Natural killer cell (primary cell): ENCODE measurements around the gene MYL1. TPM values are rescaled to one million over a fixed set of nuclear protein-coding genes. Genes with fewer than 3 reads are reported as not detected.

Experiments
- ATAC-seq, 3 donors: fragments of 150-1000 bp in 2 of 3; fragments of 200-7000 bp in 1 of 3; cut with Tn5 transposase; 1 replicate in 1 of 3; 2 replicates in 2 of 3; pipeline ENCODE4 v1.10.0; 2021; ENCODE audit warnings: mild to moderate bottlenecking in 2 of 3, moderate library complexity in 2 of 3
- DNase-seq, 2 donors: peaks; one replicate each; pipeline versions ENCODE4 v3.0.0 to v3.0.0-alpha.2; 2013 to 2021; ENCODE audit warnings: mixed read lengths in 1 of 2
- H3K27ac ChIP-seq: one replicate; pipeline ENCODE4 v1.5.1; 2013; ENCODE audit warnings: mild to moderate bottlenecking, low read length
- H3K27me3 ChIP-seq: one replicate; pipeline ENCODE4 v1.6.1; 2013; ENCODE audit warnings: low read length; ENCODE audit not compliant: control insufficient read depth, insufficient read depth
- H3K36me3 ChIP-seq: one replicate; pipeline ENCODE4 v1.6.1; 2013; ENCODE audit warnings: low read length; ENCODE audit not compliant: control insufficient read depth, insufficient read depth
- H3K4me1 ChIP-seq: one replicate; pipeline ENCODE4 v1.6.1; 2013; ENCODE audit warnings: low read length; ENCODE audit not compliant: control insufficient read depth, insufficient read depth
- H3K4me3 ChIP-seq: one replicate; pipeline ENCODE4 v1.5.1; 2013; ENCODE audit warnings: low read length
- H3K9me3 ChIP-seq: one replicate; pipeline ENCODE4 v1.6.1; 2013; ENCODE audit warnings: low read length; ENCODE audit not compliant: control insufficient read depth, insufficient read depth
- H3K27ac Mint-ChIP-seq, 2 donors: one replicate each; pipeline ENCODE4 v1.8.0; 2022; ENCODE audit warnings: mild to moderate bottlenecking in 2 of 2, mixed read lengths in 2 of 2, moderate library complexity in 1 of 2
- H3K27me3 Mint-ChIP-seq, 2 donors: one replicate each; pipeline ENCODE4 v1.8.0; 2022; ENCODE audit warnings: low read depth in 2 of 2, mixed read lengths in 2 of 2
- H3K36me3 Mint-ChIP-seq: one replicate; pipeline ENCODE4 v1.8.0; 2022; ENCODE audit warnings: mixed read lengths
- H3K4me1 Mint-ChIP-seq, 2 donors: one replicate each; pipeline ENCODE4 v1.8.0; 2022; ENCODE audit warnings: mixed read lengths in 2 of 2
- H3K4me3 Mint-ChIP-seq: one replicate; pipeline ENCODE4 v1.8.0; 2022; ENCODE audit warnings: mild to moderate bottlenecking, moderate library complexity, mixed read lengths
- H3K9me3 Mint-ChIP-seq, 2 donors: one replicate each; pipeline ENCODE4 v1.8.0; 2022; ENCODE audit warnings: mixed read lengths in 2 of 2
- whole genome bisulfite sequencing: methylation state at CpG from one replicate; pipeline ENCODE4 v1.1.7; 2013; ENCODE audit warnings: missing lambda C conversion rate; ENCODE audit not compliant: insufficient coverage; 5-methylcytosine and 5-hydroxymethylcytosine counted together
- intact Hi-C: fragments of 100-400 bp; cut with micrococcal nuclease; formaldehyde crosslinking; loops from one replicate; pipeline ENCODE4 v1.14.2; 2022
- total RNA-seq, 4 donors: library from RNA; stranded (reverse); fragments of 120-200 nt in 1 of 4; gene quantifications; one replicate each; pipeline versions ENCODE4 v1.2.3 to v1.2.4, GENCODE V29; 2013 to 2022
- TF ChIP-seq, protein P1 (sequence below): fragments of 200-600 bp; IDR thresholded peaks from one replicate; pipeline ENCODE4 v1.8.0; 2022; ENCODE audit warnings: antibody characterized with exemption

The MYL1 gene
- total RNA-seq, 3 donors from 2014 or later (not counting 1 experiment from before 2014, with no cell fraction given) = not detected

DNA sequence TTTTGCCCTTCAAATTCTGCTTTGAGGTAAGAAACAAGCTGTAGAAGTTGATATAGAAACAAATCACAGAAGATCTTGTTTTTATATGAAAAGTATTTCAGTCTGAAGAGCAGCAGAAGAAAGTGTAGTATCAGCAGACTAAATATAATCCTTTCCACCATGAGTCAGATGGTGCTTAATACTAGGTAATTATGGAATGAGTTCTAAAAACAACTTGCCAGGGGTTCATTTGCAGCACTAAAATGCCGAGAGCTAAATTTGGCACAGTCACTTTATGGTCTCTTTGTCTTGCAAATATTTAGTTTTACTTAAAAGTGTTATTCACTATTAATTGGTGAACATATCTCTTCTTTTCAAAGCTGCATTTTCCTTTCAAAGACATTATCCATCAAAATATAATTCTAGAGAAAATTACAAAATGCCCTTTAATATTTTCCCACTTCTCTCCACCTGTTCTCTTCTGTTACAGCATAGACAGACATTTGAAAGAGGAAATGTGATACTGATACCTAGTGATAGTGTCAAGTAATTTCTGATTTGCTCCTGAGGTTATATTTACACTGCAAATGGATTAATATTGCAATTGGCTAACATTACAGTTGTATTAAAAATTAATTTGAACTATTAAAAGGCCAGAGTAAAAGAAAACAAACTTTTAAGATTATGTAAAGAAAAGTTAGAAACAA is 5.3 kb downstream of the MYL1 start:
- Histone ChIP-seq H3K4me3 (no peak overlapping the region), H3K36me3 (no peaks in the 10 kb centered on the region), H3K27me3 (no peaks in the 10 kb centered on the region), H3K9me3 (no peaks in the 10 kb centered on the region), H3K27ac (no peak overlapping the region), H3K4me1 (no peaks in the 10 kb centered on the region)
- Mint-ChIP-seq H3K9me3 (no peaks in the 10 kb centered on the region), H3K36me3 (no peaks in the 10 kb centered on the region), H3K27me3 (no peaks in the 10 kb centered on the region), H3K4me1 (no peaks in the 10 kb centered on the region), H3K27ac (no peak overlapping the region), H3K4me3 (no peak overlapping the region)
- DNase-seq (no peak), ATAC-seq (no peak)
- intact Hi-C loops = no loop called here
- WGBS = 80% methylated on average over 1 of the region's 1 CpG
- TF ChIP-seq, protein P1, sequence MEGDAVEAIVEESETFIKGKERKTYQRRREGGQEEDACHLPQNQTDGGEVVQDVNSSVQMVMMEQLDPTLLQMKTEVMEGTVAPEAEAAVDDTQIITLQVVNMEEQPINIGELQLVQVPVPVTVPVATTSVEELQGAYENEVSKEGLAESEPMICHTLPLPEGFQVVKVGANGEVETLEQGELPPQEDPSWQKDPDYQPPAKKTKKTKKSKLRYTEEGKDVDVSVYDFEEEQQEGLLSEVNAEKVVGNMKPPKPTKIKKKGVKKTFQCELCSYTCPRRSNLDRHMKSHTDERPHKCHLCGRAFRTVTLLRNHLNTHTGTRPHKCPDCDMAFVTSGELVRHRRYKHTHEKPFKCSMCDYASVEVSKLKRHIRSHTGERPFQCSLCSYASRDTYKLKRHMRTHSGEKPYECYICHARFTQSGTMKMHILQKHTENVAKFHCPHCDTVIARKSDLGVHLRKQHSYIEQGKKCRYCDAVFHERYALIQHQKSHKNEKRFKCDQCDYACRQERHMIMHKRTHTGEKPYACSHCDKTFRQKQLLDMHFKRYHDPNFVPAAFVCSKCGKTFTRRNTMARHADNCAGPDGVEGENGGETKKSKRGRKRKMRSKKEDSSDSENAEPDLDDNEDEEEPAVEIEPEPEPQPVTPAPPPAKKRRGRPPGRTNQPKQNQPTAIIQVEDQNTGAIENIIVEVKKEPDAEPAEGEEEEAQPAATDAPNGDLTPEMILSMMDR = no peak

DNA sequence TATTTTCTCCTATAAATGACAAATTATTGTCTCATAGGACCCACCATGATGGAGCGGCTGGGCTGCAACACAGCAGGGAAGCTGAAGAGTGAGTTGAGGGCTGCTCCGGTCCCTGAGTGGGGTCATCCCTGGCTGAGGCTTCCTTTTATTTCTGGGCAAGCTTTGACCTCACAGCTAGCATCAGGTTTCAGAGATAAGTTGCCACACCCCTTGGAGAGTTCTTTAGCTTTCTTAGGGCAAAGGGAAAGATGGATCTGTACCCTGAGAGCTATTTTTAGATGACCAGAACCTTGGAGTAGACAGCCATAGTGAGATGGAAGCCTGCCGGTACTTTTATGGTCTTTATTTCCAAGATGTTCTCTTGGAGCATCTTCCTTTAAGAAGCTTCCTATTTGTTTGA is 11.5 kb downstream of the MYL1 start:
- H3K4me1 ChIP-seq = no peaks in the 10 kb centered on the region
- no peaks in the 10 kb centered on the region for H3K4me1 Mint-ChIP-seq
- TF ChIP-seq, protein P1 = no peak
- DNase-seq (no peak), ATAC-seq (no peak)
- 97% methylated on average over 3 of the region's 3 CpGs for WGBS
- no peaks in the 10 kb centered on the region for H3K27me3 Mint-ChIP-seq
- no peak overlapping the region for H3K27ac ChIP-seq
- H3K9me3 ChIP-seq = no peaks in the 10 kb centered on the region
- H3K9me3 Mint-ChIP-seq = peaks cover 0 to 2% of the 10 kb centered on the region in 2 donors
- H3K36me3 ChIP-seq = no peaks in the 10 kb centered on the region
- no peak overlapping the region for H3K4me3 Mint-ChIP-seq
- H3K36me3 Mint-ChIP-seq = no peaks in the 10 kb centered on the region
- intact Hi-C loops = no loop called here
- no peaks in the 10 kb centered on the region for H3K27me3 ChIP-seq
- H3K4me3 ChIP-seq = no peak overlapping the region
- no peak overlapping the region for H3K27ac Mint-ChIP-seq

DNA sequence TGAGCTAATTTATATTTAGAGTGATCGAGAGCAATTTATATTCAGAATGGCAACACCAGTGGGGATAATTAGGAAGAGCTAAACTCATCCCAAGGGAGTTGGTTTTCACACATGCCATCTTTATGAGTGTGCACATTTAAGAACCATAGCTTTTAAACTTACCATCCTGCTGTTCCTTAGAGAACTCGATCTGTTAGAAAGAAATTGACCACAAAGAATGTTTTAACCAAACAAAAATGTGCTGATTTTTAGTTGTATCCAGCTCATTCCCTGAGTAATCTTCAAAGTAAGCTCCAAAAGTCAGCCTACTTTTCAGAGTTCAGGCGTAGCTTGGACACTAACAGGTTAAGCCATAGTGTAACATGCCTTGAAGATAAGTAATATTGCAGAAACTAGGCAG is 12.6 kb downstream of the MYL1 start:
- WGBS = 61% methylated on average over 2 of the region's 3 CpGs

More for the DNA sequence above, 12.6 kb downstream of the MYL1 start:
- Mint-ChIP-seq H3K27me3 (no peaks in the 10 kb centered on the region), H3K4me1 (no peaks in the 10 kb centered on the region), H3K4me3 (no peak overlapping the region), H3K9me3 (peaks cover 0 to 2% of the 10 kb centered on the region in 2 donors), H3K27ac (no peak overlapping the region), H3K36me3 (no peaks in the 10 kb centered on the region)
- ATAC-seq (no peak), DNase-seq (no peak)
- Histone ChIP-seq H3K27ac (no peak overlapping the region), H3K27me3 (no peaks in the 10 kb centered on the region), H3K4me1 (no peaks in the 10 kb centered on the region), H3K4me3 (no peak overlapping the region), H3K9me3 (no peaks in the 10 kb centered on the region), H3K36me3 (no peaks in the 10 kb centered on the region)
- TF ChIP-seq, protein P1 = no peak
- intact Hi-C loops = no loop called here
